Measurements from ENCODE around the gene PBXIP1.
"Not testable (repeated sequence)": the region's sequence is repeated elsewhere in the genome, so short reads cannot be mapped to it uniquely, and the experiment has no call there.

GRCh38 chr1:154977762-154978161 is 21.9 kb upstream of the PBXIP1 start:
- not testable (repeated sequence) for TF ChIP-seq CTCF (IDR thresholded peaks at IDR 0.05; ENCODE audit: low read depth, low read length, poor library complexity, severe bottlenecking); EZH2phosphoT487 (IDR thresholded peaks at IDR 0.05; ENCODE audit: borderline replicate concordance, low read length)

All from DOHH2 (cell line).